Measurements from ENCODE around the gene ZNF496.
A peak's percentile ranks its signal among the peaks of the same experiment; 100 is the strongest.

Gene ZNF496

DNA sequence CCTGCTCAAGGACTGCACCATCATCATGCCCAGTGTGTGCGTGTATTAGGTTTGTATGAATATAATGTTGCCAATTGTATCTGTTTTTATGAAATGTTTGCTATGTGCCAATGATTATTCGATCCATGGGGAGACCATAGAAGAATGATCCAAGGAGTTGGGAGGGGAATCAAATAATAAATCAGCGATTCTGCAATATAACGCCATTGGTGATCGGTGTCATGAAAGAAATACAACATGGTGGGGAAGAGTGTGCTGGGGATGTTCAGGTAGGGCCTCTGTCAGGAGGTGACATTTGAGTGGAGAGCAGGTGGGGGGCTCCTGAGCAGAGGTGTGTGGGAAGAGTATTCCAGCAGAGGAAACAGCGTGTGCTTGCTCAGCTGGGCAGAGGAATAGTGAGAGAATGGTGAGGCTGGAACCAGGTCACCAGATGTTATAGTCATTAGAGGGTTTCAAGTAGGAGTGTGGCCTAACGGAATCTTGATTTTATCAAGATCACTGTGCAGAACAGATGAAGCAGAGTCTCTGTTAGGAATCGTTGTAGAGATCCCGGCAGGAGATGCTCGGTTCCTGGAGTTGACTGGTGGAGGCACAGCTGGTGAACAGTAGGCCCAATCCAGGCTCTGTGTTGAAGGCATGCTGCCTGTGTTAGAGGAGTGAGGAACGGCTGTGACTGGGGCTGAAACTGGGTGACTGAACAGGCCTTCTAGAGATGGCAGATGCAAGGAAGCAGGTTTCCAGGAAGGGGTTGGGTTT is 2.9 kb upstream of the ZNF496 start:
- no peak for DNase-seq (ENCODE audit: low read depth in 2 of 2)
- TF ChIP-seq, protein P1, sequence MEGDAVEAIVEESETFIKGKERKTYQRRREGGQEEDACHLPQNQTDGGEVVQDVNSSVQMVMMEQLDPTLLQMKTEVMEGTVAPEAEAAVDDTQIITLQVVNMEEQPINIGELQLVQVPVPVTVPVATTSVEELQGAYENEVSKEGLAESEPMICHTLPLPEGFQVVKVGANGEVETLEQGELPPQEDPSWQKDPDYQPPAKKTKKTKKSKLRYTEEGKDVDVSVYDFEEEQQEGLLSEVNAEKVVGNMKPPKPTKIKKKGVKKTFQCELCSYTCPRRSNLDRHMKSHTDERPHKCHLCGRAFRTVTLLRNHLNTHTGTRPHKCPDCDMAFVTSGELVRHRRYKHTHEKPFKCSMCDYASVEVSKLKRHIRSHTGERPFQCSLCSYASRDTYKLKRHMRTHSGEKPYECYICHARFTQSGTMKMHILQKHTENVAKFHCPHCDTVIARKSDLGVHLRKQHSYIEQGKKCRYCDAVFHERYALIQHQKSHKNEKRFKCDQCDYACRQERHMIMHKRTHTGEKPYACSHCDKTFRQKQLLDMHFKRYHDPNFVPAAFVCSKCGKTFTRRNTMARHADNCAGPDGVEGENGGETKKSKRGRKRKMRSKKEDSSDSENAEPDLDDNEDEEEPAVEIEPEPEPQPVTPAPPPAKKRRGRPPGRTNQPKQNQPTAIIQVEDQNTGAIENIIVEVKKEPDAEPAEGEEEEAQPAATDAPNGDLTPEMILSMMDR (IDR thresholded peaks at IDR 0.05; ENCODE audit: low read depth, low read length), result no peak
- no peak overlapping the region for H3K4me3 ChIP-seq (replicated peaks in 1 of 2; ENCODE audit: low read depth in 2 of 2, low read length in 2 of 2)

DNA sequence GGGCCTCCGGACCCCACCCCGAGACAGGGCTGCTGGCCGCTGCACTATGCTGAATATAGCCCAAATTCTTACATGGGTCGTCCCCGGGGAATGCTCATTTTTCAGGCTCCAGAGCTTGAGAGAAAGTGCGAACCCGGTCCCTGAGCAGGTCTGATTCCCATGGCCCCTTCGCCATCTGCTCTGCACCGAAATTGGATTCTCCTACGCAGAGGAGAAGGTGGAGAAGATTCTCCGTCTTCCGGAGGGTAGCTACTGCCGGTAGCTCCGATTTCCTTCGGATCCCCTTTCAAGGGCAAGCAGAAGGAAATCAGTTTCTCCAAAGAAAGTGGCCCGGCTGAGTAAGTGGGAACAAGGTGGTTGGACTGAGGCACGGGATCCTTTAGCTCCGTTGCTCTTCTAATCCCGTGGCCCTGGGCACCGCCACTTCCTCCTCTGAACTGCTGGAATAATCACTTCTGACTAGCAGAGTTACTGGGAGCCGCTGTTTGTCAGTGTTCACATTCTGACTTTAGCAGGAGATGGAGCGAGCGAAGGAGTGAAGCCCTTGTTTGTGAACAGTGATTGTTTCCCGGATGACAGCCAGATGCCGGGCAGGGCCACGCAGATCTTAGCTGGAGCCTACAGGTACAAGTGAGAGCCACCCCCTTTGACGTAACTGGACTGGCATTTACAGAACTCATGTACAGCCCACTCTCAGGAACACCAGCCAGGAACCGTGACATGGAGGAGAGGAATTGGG is 1.1 kb upstream of the ZNF496 start:
- TF ChIP-seq, protein P1 (IDR thresholded peaks at IDR 0.05; ENCODE audit: low read depth, low read length), result no peak
- H3K4me3 ChIP-seq (replicated peaks in 1 of 2; ENCODE audit: low read depth in 2 of 2, low read length in 2 of 2), result peak overlapping the region; percentile 64 to 91
- DNase-seq (ENCODE audit: low read depth in 2 of 2), result peak; percentile 27 to 34

DNA sequence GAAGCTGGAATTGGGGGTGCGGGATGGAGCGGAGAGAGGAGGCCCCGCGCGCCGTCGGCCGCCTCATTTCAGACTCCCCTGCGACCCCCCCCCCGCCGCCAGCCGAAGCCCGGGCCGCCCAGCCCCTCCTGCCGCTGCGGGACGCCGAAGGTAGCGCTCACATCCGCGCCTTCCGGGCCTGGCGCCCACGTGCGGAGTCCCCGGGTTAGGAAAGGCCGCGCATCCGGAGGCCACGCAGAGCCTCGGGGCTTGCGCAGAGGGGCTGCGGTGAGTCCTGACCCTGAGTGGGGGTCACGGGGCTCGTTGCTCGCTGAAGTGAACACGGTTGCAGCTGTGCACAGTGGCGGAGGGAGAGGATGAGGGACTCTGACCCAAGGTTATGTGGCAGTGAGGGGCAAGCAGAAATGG is 552 bp upstream of the ZNF496 start:
- DNase-seq (ENCODE audit: low read depth in 2 of 2), result peak; percentile 46 to 53
- TF ChIP-seq, protein P1 (IDR thresholded peaks at IDR 0.05; ENCODE audit: low read depth, low read length), result no peak
- peak overlapping the region; percentile 64 to 91 for H3K4me3 ChIP-seq (replicated peaks in 1 of 2; ENCODE audit: low read depth in 2 of 2, low read length in 2 of 2)

DNA sequence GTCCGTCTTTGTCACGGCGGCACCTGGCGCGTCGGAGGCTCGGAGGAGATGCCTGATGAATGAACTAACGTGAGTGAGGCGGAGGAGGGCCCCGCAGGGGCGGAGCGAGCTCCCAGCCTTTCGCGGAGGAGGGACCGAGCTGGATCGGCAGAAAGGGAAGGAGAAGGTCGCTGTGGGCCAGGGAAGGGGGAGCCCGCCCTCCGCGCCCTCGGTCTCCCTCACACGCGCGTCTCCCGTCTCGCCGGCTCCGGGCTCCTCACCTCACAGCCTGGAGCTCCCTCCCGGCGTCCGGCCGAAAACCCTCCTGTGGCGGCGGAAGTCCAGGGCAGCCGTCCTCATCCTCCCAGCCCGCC is 519 bp downstream of the ZNF496 start:
- peak overlapping the region; percentile 82 to 91 for H3K4me3 ChIP-seq (replicated peaks in 1 of 2; ENCODE audit: low read depth in 2 of 2, low read length in 2 of 2)
- TF ChIP-seq, protein P1 (IDR thresholded peaks at IDR 0.05; ENCODE audit: low read depth, low read length), result no peak
- peak; percentile 79 for DNase-seq (ENCODE audit: low read depth in 2 of 2)

DNA sequence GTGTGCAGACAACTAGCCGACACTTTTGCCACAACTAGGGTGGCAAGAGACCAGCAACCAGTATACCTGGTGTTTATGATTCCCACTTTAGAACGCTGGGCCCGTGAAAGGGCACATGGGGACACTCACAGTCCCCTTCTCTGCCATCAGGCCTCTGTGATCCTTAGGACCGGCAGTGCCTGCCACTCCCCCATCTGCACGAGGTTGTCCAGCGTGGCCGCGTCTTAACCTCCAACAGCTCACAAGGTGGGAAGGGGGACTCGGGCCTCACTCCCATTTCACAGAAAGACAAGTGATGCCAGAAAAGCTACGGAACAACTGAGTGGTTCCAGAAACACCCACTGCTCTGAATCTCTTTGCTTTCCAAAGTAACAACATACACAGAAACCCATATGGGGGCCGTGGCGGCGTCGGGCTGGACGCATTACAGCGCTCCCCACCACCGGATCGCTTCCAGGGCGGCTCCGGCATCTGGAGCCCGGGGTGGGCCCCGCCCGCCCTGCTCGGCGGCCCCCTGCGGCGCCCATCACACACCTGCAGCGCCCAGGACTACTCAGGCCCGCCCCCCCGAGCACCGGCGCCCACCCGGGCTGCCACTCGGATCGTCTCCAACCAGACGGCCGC is 1.0 kb downstream of the ZNF496 start:
- peak overlapping the region; percentile 82 to 91 for H3K4me3 ChIP-seq (replicated peaks in 1 of 2; ENCODE audit: low read depth in 2 of 2, low read length in 2 of 2)
- DNase-seq (ENCODE audit: low read depth in 2 of 2), result no peak
- TF ChIP-seq, protein P1 (IDR thresholded peaks at IDR 0.05; ENCODE audit: low read depth, low read length), result no peak

DNA sequence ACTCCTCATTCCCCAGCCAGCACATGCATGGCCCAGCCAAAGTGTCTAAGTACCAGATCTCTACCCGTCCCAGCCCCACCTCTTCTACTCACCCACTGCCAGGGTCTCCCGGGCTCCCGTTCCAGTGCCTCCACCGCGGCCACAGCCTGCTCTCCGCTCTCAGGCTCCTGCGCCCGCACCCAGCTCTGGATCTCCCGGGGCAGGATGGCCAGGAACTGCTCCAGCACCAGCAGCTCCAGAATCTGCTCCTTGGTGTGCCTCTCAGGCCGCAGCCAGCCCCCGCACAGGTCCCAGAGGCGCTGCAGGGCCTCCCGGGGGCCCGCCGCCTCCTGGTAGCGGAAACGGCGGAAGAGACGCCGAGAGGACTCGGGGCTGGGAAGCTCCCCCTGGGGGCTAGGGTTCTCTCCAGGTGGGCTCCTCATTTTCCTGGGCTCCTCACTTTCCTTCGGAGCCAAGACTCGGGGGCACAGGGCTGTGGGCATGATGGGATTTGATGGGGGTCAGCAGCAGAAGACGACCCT is 2.5 kb downstream of the ZNF496 start:
- H3K4me3 ChIP-seq (replicated peaks in 1 of 2; ENCODE audit: low read depth in 2 of 2, low read length in 2 of 2), result no peak overlapping the region
- DNase-seq (ENCODE audit: low read depth in 2 of 2), result no peak
- TF ChIP-seq, protein P1 (IDR thresholded peaks at IDR 0.05; ENCODE audit: low read depth, low read length), result no peak

All from cardiac fibroblast (primary cell).